K562 (cell line): ENCODE results near the gene EFHC1. TPM values are rescaled to one million over a fixed set of nuclear protein-coding genes. Genes with fewer than 3 reads are reported as not detected.

Experiments used
- ATAC-seq: fragments of 200-7000 bp; cut with Tn5 transposase; 3 replicates; pipeline ENCODE4 v1.9.1; 2020; ENCODE audit warnings: moderate library complexity
- BruUV-seq: library from RNA; stranded (reverse); fragments of 400-500 nt; replicated peaks from 2 replicates; lab custom pipeline; 2021; lab: Mats Ljungman, UMichigan
- CTCF ChIA-PET: fragments of 300-600 bp; formaldehyde crosslinking; extraction: SDS; loops from one replicate; lab custom pipeline; 2021; ENCODE audit warnings: low intra/inter-chr PET ratio; lab: Yijun Ruan, JAX
- POLR2A ChIA-PET: fragments of 300-600, 350-650 bp; sonication (Branson Sonifier 250); formaldehyde crosslinking; extraction: SDS; loops from one replicate; lab custom pipeline; 2021; ENCODE audit warnings: antibody characterized with exemption, inconsistent platforms; lab: Yijun Ruan, JAX
- DNase-seq, 4 experiments: peaks; one replicate each; pipeline versions ENCODE4 v3.0.0 to v3.0.0-alpha.2; 2011 to 2018; ENCODE audit warnings: low spot score in 3 of 4, mixed read lengths in 3 of 4; ENCODE audit errors: extremely low read depth in 1 of 4
- FAIRE-seq: peaks from 2 replicates; lab custom pipeline; 2011; peaks lifted over from hg19 to GRCh38; lab: Jason Lieb, UNC
- H2AFZ ChIP-seq: 2 replicates; pipeline ENCODE4 v1.6.0; 2011; ENCODE audit warnings: low read depth, low read length, control low read depth, inconsistent platforms
- H3K27ac ChIP-seq: fragments of 200-600 bp; 3 replicates; pipeline ENCODE4 v1.8.0; 2011; ENCODE audit warnings: low read depth, mild to moderate bottlenecking, control low read depth, inconsistent platforms, low read length, moderate library complexity, mixed read lengths; ENCODE audit errors: extremely low read depth
- H3K27me3 ChIP-seq, 2 experiments: fragments of 300-600 bp in 1 of 2; 2 replicates in 1 of 2; 3 replicates in 1 of 2; pipeline versions ENCODE4 v1.6.0 to v1.8.0; 2011; ENCODE audit warnings: inconsistent platforms in 2 of 2, low read length in 2 of 2, mild to moderate bottlenecking in 1 of 2, mixed read lengths in 1 of 2, moderate library complexity in 1 of 2; ENCODE audit not compliant: control insufficient read depth in 2 of 2, insufficient read depth in 2 of 2
- H3K36me3 ChIP-seq: fragments of 300-600 bp; 3 replicates; pipeline ENCODE4 v1.8.0; 2011; ENCODE audit warnings: mild to moderate bottlenecking, low read length, inconsistent platforms; ENCODE audit not compliant: control insufficient read depth, insufficient read depth
- H3K4me1 ChIP-seq, 2 experiments: fragments of 200-600 bp in 1 of 2; replicated peaks in 1 of 2; 2 replicates in 1 of 2; 3 replicates in 1 of 2; pipeline versions ENCODE4 v1.5.1 to v1.8.0; 2011; ENCODE audit warnings: inconsistent platforms in 2 of 2, low read length in 2 of 2, mild to moderate bottlenecking in 1 of 2, mixed read lengths in 1 of 2, moderate library complexity in 1 of 2; ENCODE audit not compliant: control insufficient read depth in 2 of 2, insufficient read depth in 2 of 2
- H3K4me2 ChIP-seq: 2 replicates; pipeline ENCODE4 v1.6.1; 2011; ENCODE audit warnings: low read length, control low read depth, inconsistent platforms, mixed read lengths; ENCODE audit not compliant: insufficient read depth
- H3K4me3 ChIP-seq: fragments of 200-600 bp; sonication (generic), shearing (Covaris generic); 2 replicates; pipeline ENCODE4 v1.5.1; 2016; ENCODE audit warnings: control low read depth, inconsistent platforms
- H3K79me2 ChIP-seq: fragments of 200-600 bp; 3 replicates; pipeline ENCODE4 v1.8.0; 2011; ENCODE audit warnings: low read length, inconsistent platforms; ENCODE audit not compliant: control insufficient read depth, insufficient read depth
- H3K9ac ChIP-seq, 2 experiments: 2 replicates each; pipeline versions ENCODE4 v1.6.0 to v1.6.1; 2011; ENCODE audit warnings: low read depth in 2 of 2, low read length in 2 of 2, control low read depth in 1 of 2, inconsistent platforms in 1 of 2, mild to moderate bottlenecking in 1 of 2, mixed read lengths in 1 of 2; ENCODE audit not compliant: insufficient read depth in 1 of 2
- H3K9me1 ChIP-seq: one replicate; pipeline ENCODE4 v1.6.0; 2011; ENCODE audit warnings: inconsistent platforms, mild to moderate bottlenecking, low read length, moderate library complexity; ENCODE audit not compliant: control insufficient read depth, insufficient read depth
- H3K9me3 ChIP-seq: replicated peaks from 2 replicates; pipeline ENCODE4 v1.5.1; 2011; ENCODE audit warnings: low read depth, low read length, inconsistent platforms; ENCODE audit not compliant: control insufficient read depth, insufficient read depth
- H4K20me1 ChIP-seq: replicated peaks from 2 replicates; pipeline ENCODE4 v1.6.1; 2011; ENCODE audit warnings: low read length, inconsistent platforms, mixed read lengths; ENCODE audit not compliant: control insufficient read depth, insufficient read depth
- SAFB2 ChIP-seq: fragments of 200-400 bp; formaldehyde crosslinking; IDR thresholded peaks from 2 replicates; pipeline ENCODE4 v1.6.1; 2018; ENCODE audit warnings: borderline replicate concordance, low read length, low read depth, moderate library complexity; ENCODE audit not compliant: severe bottlenecking
- U2AF1 ChIP-seq: fragments of 200-400 bp; formaldehyde crosslinking; optimal IDR thresholded peaks from 2 replicates; pipeline ENCODE3; 2017; ENCODE audit warnings: mild to moderate bottlenecking, low read depth, low read length, moderate library complexity
- WGBS: fragments of 100-300 bp; shearing (Covaris generic); methylation state at CpG from one replicate; pipeline ENCODE4 v1.1.6; 2016; ENCODE audit warnings: low coverage, mixed read lengths; ENCODE audit not compliant: insufficient coverage; ENCODE audit errors: missing lambda C conversion rate; 5-methylcytosine and 5-hydroxymethylcytosine counted together
- in situ Hi-C: fragments of 300-500 bp; cut with MboI; formaldehyde crosslinking; loops from 4 replicates; pipeline ENCODE4 v1.15.0; 2018; ENCODE audit warnings: inconsistent platforms, mixed read lengths
- intact Hi-C: fragments of 100-400 bp; cut with micrococcal nuclease; formaldehyde crosslinking; loops from 2 replicates; pipeline ENCODE4 v1.14.2; 2022
- polyA plus RNA-seq, 8 experiments: library from polyadenylated mRNA; depleted of rRNA in 4 of 8; stranded (reverse) in 5 of 8; unstranded in 3 of 8; fragments of >200 nt; fragmentation: Nextera tagmentation in 2 of 8; fragmentation: Illumina TruSeq in 1 of 8; extraction: Ambion mirVana in 2 of 8; extraction: Trizol in 1 of 8; gene quantifications; 2 replicates each; pipeline versions ENCODE4 v1.2.1 to v1.2.3, GENCODE V29; 2011 to 2014; ENCODE audit warnings: inconsistent platforms in 1 of 8, missing spikeins in 1 of 8
- total RNA-seq, 7 experiments: library from RNA; depleted of rRNA in 6 of 7; stranded (reverse); fragments of >200 nt in 6 of 7; fragmentation: Illumina TruSeq in 2 of 7; extraction: Trizol in 2 of 7; gene quantifications; 2 replicates each; pipeline versions ENCODE4 v1.2.1 to v1.2.3, GENCODE V29; 2011 to 2021; ENCODE audit warnings: low replicate concordance in 1 of 7
- TF ChIP-seq, protein P1 (sequence below): sonication (generic); formaldehyde crosslinking; IDR thresholded peaks from 2 replicates; pipeline ENCODE4 v1.8.0; 2022; ENCODE audit warnings: mild to moderate bottlenecking, missing genetic modification reagents

EFHC1 gene
- total and polyA plus RNA-seq, 9 of the 15 experiments (the other 6 are each of a cell fraction or from before 2014, with no cell fraction given): 9.5 to 31.0 (median 14.9) TPM

DNA sequence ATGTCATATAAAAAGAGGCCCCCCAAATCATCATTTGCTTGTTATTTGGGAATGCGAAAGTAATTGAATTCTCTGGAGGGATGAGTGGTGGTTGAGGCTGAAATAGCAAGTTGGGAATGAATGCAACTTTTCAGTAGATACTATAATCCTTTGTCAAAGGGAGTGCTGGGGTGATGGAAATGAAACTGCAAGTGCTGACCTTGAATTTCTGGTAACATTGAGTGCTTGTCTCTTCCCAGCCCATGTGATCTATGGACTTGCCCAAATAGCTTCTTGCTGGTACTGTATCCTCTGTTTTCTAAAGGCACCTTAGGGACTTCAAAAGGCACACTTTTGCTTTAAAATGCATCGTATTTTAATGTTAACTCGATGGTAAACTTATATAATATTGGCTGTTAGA, 43.4 kb upstream of the EFHC1 start:
- intact Hi-C loops (no loop called here), in situ Hi-C loops (no loop called here)
- no peak overlapping the region for H2AFZ ChIP-seq
- no peaks in the 10 kb centered on the region for H3K9me1 ChIP-seq
- H3K9me3 ChIP-seq: no peaks in the 10 kb centered on the region
- ChIA-PET POLR2A (interaction anchor here (0.6 to 1.5 kb wide), 2 partner anchors 14 to 58 kb away, joined by 3 to 5 read pairs; no protein-coding TSS in a partner anchor), CTCF (no interaction called here)
- H3K9ac ChIP-seq: no peak overlapping the region
- peaks cover 6% of the 10 kb centered on the region; the same call in 1 of the 3 replicates for H3K79me2 ChIP-seq
- DNase-seq (no peak), FAIRE-seq (no peak), ATAC-seq (no peak)
- no peak overlapping the region for H3K27ac ChIP-seq
- BruUV-seq: no TSS peak
- no peak overlapping the region for H3K4me3 ChIP-seq
- TF ChIP-seq, protein P1, sequence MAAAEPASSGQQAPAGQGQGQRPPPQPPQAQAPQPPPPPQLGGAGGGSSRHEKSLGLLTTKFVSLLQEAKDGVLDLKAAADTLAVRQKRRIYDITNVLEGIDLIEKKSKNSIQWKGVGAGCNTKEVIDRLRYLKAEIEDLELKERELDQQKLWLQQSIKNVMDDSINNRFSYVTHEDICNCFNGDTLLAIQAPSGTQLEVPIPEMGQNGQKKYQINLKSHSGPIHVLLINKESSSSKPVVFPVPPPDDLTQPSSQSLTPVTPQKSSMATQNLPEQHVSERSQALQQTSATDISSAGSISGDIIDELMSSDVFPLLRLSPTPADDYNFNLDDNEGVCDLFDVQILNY (CRISPR knock-in tag): no peak
- TF ChIP-seq U2AF1: no peak
- TF ChIP-seq SAFB2: no peak
- no peaks in the 10 kb centered on the region for H3K27me3 ChIP-seq
- H3K4me2 ChIP-seq: no peak overlapping the region
- no peaks in the 10 kb centered on the region for H3K4me1 ChIP-seq
- H3K36me3 ChIP-seq: peaks cover 3% of the 10 kb centered on the region; the same call in 1 of the 3 replicates
- H4K20me1 ChIP-seq: no peaks in the 10 kb centered on the region
- WGBS: 33% methylated on average over 3 of the region's 3 CpGs
